NCI-H1417 treated with DMSO at 0.1 percent for 48 hours (cell line): ENCODE data around the gene HLA-DPB1.
"Not testable (repeated sequence)": the region's sequence is repeated elsewhere in the genome, so short reads cannot be mapped to it uniquely, and the experiment has no call there.

Source experiments
- DNase-seq: peaks from one replicate; lab custom pipeline; 2025; lab: John Stamatoyannopoulos, UW

Gene HLA-DPB1

GRCh38 chr6:33075568-33076405 lies at the start of gene HLA-DPB1:
TSS of gene HLA-DPB1 (plus strand) at chr6:33075990. CDS start at chr6:33076042, 52 bp downstream.
- no peak for DNase-seq

GRCh38 chr6:33028220-33028849 lies 47.5 kb upstream of the HLA-DPB1 start:
- no peak for DNase-seq

GRCh38 chr6:33029328-33030184 lies 46.2 kb upstream of the HLA-DPB1 start:
- DNase-seq: no peak

- no peak for DNase-seq
Measured at GRCh38 chr6:33030245-33030644, 45.5 kb upstream of the HLA-DPB1 start.

GRCh38 chr6:33034554-33034953 lies 41.2 kb upstream of the HLA-DPB1 start:
- no peak for DNase-seq

GRCh38 chr6:33036535-33036934 lies 39.3 kb upstream of the HLA-DPB1 start:
- DNase-seq: no peak

- DNase-seq: no peak
Measured at GRCh38 chr6:33040157-33040556, 35.6 kb upstream of the HLA-DPB1 start.

GRCh38 chr6:33049323-33050013 lies 26.3 kb upstream of the HLA-DPB1 start:
- DNase-seq: no peak

GRCh38 chr6:33050014-33050810 lies 25.6 kb upstream of the HLA-DPB1 start:
- no peak for DNase-seq

GRCh38 chr6:33052627-33053026 lies 23.2 kb upstream of the HLA-DPB1 start:
- DNase-seq: no peak

GRCh38 chr6:33053230-33053629 lies 22.6 kb upstream of the HLA-DPB1 start:
- DNase-seq: no peak

- no peak for DNase-seq
Measured at GRCh38 chr6:33057222-33058150, 18.3 kb upstream of the HLA-DPB1 start.

- no peak for DNase-seq
Measured at GRCh38 chr6:33061987-33062386, 13.8 kb upstream of the HLA-DPB1 start.

GRCh38 chr6:33063435-33063834 lies 12.4 kb upstream of the HLA-DPB1 start:
- not testable (repeated sequence) for DNase-seq

- no peak for DNase-seq
Measured at GRCh38 chr6:33064723-33065122, 11.1 kb upstream of the HLA-DPB1 start.

GRCh38 chr6:33065312-33065711 lies 10.5 kb upstream of the HLA-DPB1 start:
- DNase-seq: no peak

- no peak for DNase-seq
Measured at GRCh38 chr6:33066917-33067521, 8.8 kb upstream of the HLA-DPB1 start.

- DNase-seq: no peak
Measured at GRCh38 chr6:33069021-33069738, 6.6 kb upstream of the HLA-DPB1 start.

GRCh38 chr6:33070909-33071308 lies 4.9 kb upstream of the HLA-DPB1 start:
- no peak for DNase-seq
